ENCODE results near the gene MAST3.
A peak's percentile ranks its signal among the peaks of the same experiment; 100 is the strongest.

Gene MAST3

DNA sequence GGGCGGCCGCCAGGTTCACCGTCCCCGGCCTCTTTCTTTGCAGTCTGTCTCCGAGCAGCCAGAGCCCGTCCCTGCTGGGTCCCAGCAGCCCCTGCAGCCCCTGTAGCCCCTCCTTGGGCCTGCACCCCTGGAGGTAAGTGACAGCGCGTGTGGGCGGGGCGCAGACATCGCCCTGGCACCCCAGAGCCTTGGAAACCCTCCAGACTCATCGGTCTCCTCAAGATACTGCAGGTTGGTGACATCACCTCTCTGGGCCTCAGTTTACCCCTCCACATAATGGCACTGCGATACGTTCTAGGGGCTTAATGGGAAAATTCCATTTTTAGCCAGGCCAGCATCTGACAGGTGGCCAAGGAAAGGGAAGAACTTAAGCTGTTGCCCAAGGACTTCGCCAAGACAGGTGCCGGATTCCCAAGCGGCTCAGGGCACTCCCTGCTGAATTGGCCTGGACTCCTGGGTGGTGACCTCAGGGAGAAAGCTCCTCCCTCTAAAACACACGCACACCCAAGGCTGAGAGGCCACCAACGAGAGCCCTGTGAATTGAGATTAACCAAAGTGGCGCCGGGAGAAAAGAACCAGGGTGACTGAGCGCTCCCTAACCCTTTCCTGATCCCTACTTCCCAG lies 13.1 kb downstream of the MAST3 start:
- Histone ChIP-seq H2BK120ac (ENCODE audit: insufficient read depth, low read length, poor library complexity) (no peak overlapping the region), H3K27ac (ENCODE audit: low read depth, low read length) (no peak overlapping the region), H4K91ac (ENCODE audit: low read depth, low read length) (no peak overlapping the region), H3K4me2 (ENCODE audit: low read length) (peak overlapping the region; percentile 94), H3K27me3 (ENCODE audit: insufficient read depth, low read length) (no peaks in the 10 kb centered on the region), H4K12ac (ENCODE audit: low read depth, low read length) (no peak overlapping the region), H2BK5ac (ENCODE audit: low read depth, low read length, poor library complexity) (no peak overlapping the region), H2AFZ (ENCODE audit: insufficient read depth, low read length, poor library complexity) (peak overlapping the region; percentile 68), H3K79me2 (ENCODE audit: control insufficient read depth, insufficient read depth, low read length, poor library complexity) (no peaks in the 10 kb centered on the region), H3K23ac (ENCODE audit: low read length) (no peak overlapping the region), H3K36me3 (ENCODE audit: control insufficient read depth in 1 of 2, insufficient read depth in 2 of 2, low read length in 2 of 2) (no peaks in the 10 kb centered on the region), H4K8ac (ENCODE audit: low read depth, low read length) (no peak overlapping the region), H3K9me3 (ENCODE audit: insufficient read depth, low read depth, low read length) (peaks cover 4% of the 10 kb centered on the region), H2BK12ac (ENCODE audit: low read length) (no peak overlapping the region), H2AK5ac (ENCODE audit: low read length) (no peak overlapping the region), H3K4me3 (ENCODE audit: low read depth, low read length) (no peak overlapping the region), H3K4me1 (ENCODE audit: control insufficient read depth in 1 of 2, insufficient read depth in 2 of 2, low read length in 2 of 2) (peaks cover 3 to 11% of the 10 kb centered on the region in 2 experiments), H3K4ac (ENCODE audit: low read depth, low read length) (no peak overlapping the region), H3K79me1 (ENCODE audit: low read length) (peaks cover 5% of the 10 kb centered on the region), H3K14ac (ENCODE audit: low read length) (no peak overlapping the region), H3K18ac (ENCODE audit: low read length) (no peak overlapping the region), H3K9ac (ENCODE audit: low read length) (no peak overlapping the region)
- DNase-seq: peak in 1 of 2 donors; percentile 32
- WGBS (ENCODE audit: extremely low coverage, insufficient coverage, insufficient read length): no CpG with 5 or more reads among the region's 22 CpGs

DNA sequence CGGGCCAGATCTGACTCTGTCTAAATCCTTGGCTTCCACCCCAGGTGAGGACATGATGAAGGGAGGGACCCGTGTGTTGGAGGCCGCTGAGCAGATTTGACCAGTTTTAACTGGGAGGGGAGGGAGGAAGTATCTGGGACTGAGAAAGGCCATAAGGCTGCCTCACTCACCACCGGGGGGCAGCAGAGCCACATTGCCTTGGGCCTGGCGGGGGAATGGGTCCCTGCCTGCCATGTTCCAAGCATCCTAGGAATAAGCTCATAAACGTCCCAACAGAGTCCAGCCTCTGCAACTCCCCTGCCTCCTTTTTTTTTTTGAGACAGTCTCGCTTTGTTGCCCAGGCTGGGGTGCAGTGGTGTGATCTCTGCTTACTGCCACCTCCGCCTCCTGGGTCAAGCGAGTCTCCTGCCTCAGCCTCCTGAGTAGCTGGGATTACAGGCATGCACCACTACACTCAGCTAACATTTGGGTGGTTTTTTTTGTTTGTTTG lies 15.5 kb downstream of the MAST3 start:
- Histone ChIP-seq H3K4me1 (ENCODE audit: control insufficient read depth in 1 of 2, insufficient read depth in 2 of 2, low read length in 2 of 2) (peaks cover 6 to 16% of the 10 kb centered on the region in 2 experiments), H3K9me3 (ENCODE audit: insufficient read depth, low read depth, low read length) (peaks cover 4% of the 10 kb centered on the region), H3K79me2 (ENCODE audit: control insufficient read depth, insufficient read depth, low read length, poor library complexity) (peaks cover 2% of the 10 kb centered on the region), H3K36me3 (ENCODE audit: control insufficient read depth in 1 of 2, insufficient read depth in 2 of 2, low read length in 2 of 2) (no peaks in the 10 kb centered on the region), H2BK5ac (ENCODE audit: low read depth, low read length, poor library complexity) (no peak overlapping the region), H2BK120ac (ENCODE audit: insufficient read depth, low read length, poor library complexity) (no peak overlapping the region), H4K12ac (ENCODE audit: low read depth, low read length) (no peak overlapping the region), H3K4me2 (ENCODE audit: low read length) (no peak overlapping the region), H2AFZ (ENCODE audit: insufficient read depth, low read length, poor library complexity) (no peak overlapping the region), H3K27ac (ENCODE audit: low read depth, low read length) (no peak overlapping the region), H4K91ac (ENCODE audit: low read depth, low read length) (no peak overlapping the region), H3K9ac (ENCODE audit: low read length) (no peak overlapping the region), H2BK12ac (ENCODE audit: low read length) (no peak overlapping the region), H3K18ac (ENCODE audit: low read length) (no peak overlapping the region), H3K27me3 (ENCODE audit: insufficient read depth, low read length) (no peaks in the 10 kb centered on the region), H3K23ac (ENCODE audit: low read length) (no peak overlapping the region), H3K14ac (ENCODE audit: low read length) (no peak overlapping the region), H3K4me3 (ENCODE audit: low read depth, low read length) (no peak overlapping the region), H3K4ac (ENCODE audit: low read depth, low read length) (no peak overlapping the region), H3K79me1 (ENCODE audit: low read length) (peaks cover 9% of the 10 kb centered on the region), H2AK5ac (ENCODE audit: low read length) (no peak overlapping the region), H4K8ac (ENCODE audit: low read depth, low read length) (no peak overlapping the region)
- no CpG with 5 or more reads among the region's 9 CpGs for WGBS (ENCODE audit: extremely low coverage, insufficient coverage, insufficient read length)
- peak; percentile 88 to 96 for DNase-seq

DNA sequence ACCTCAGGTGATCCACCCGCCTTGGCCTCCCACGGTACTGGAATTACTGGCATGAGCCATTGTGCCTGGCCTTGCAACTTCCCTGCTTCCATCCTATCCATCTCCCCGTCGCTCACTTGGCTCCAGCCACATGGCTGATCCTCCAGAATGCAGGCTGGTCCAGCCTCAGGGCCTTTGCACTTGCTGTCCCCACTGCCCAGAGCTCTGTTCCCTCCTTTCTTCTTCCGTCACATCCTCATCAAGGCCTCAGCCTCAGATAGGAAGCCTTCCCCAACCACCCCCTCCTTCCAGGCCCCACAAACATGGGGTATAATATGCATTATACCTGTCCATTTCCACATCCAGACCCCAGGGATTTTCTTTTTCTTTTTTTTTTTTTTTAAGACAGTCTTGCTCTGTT lies 16.2 kb downstream of the MAST3 start:
- H2AFZ ChIP-seq (ENCODE audit: insufficient read depth, low read length, poor library complexity): no peak overlapping the region
- H3K14ac ChIP-seq (ENCODE audit: low read length): no peak overlapping the region
- no peak overlapping the region for H3K4me2 ChIP-seq (ENCODE audit: low read length)
- no peak overlapping the region for H2BK120ac ChIP-seq (ENCODE audit: insufficient read depth, low read length, poor library complexity)
- peaks cover 4% of the 10 kb centered on the region for H3K79me2 ChIP-seq (ENCODE audit: control insufficient read depth, insufficient read depth, low read length, poor library complexity)
- no peaks in the 10 kb centered on the region for H3K27me3 ChIP-seq (ENCODE audit: insufficient read depth, low read length)
- H2AK5ac ChIP-seq (ENCODE audit: low read length): no peak overlapping the region
- no CpG with 5 or more reads among the region's 5 CpGs for WGBS (ENCODE audit: extremely low coverage, insufficient coverage, insufficient read length)
- peaks cover 4% of the 10 kb centered on the region for H3K9me3 ChIP-seq (ENCODE audit: insufficient read depth, low read depth, low read length)
- no peaks in the 10 kb centered on the region for H3K36me3 ChIP-seq (ENCODE audit: control insufficient read depth in 1 of 2, insufficient read depth in 2 of 2, low read length in 2 of 2)
- H3K9ac ChIP-seq (ENCODE audit: low read length): no peak overlapping the region
- no peak overlapping the region for H3K27ac ChIP-seq (ENCODE audit: low read depth, low read length)
- H3K4ac ChIP-seq (ENCODE audit: low read depth, low read length): no peak overlapping the region
- no peak overlapping the region for H2BK5ac ChIP-seq (ENCODE audit: low read depth, low read length, poor library complexity)
- H2BK12ac ChIP-seq (ENCODE audit: low read length): no peak overlapping the region
- H3K79me1 ChIP-seq (ENCODE audit: low read length): peaks cover 11% of the 10 kb centered on the region
- no peak overlapping the region for H4K8ac ChIP-seq (ENCODE audit: low read depth, low read length)
- no peak overlapping the region for H3K4me3 ChIP-seq (ENCODE audit: low read depth, low read length)
- no peak for DNase-seq
- H4K91ac ChIP-seq (ENCODE audit: low read depth, low read length): no peak overlapping the region
- no peak overlapping the region for H3K23ac ChIP-seq (ENCODE audit: low read length)
- no peak overlapping the region for H3K18ac ChIP-seq (ENCODE audit: low read length)
- H4K12ac ChIP-seq (ENCODE audit: low read depth, low read length): no peak overlapping the region
- peaks cover 10 to 20% of the 10 kb centered on the region in 2 experiments for H3K4me1 ChIP-seq (ENCODE audit: control insufficient read depth in 1 of 2, insufficient read depth in 2 of 2, low read length in 2 of 2)

DNA sequence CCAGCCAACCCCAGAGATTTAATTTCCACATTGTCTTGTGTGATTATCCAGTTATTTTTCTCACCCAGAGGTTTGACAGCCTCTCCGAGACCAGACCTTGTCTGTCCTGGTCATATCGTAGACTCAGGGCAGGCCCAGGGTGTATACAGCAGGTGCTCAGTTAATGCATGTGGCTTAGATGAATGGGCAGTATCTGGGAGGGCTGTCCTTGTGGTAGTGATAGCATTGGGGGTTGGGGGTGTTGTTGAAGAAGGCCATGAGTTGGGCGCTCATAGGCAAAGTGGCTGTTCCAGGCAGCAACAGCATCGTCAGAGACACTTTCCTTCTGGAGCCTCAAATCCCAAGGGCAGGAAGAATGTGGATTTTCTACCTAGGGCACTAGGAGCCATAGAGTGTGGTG lies 16.9 kb downstream of the MAST3 start:
- H3K36me3 ChIP-seq (ENCODE audit: control insufficient read depth in 1 of 2, insufficient read depth in 2 of 2, low read length in 2 of 2): no peaks in the 10 kb centered on the region
- no peak overlapping the region for H2BK12ac ChIP-seq (ENCODE audit: low read length)
- DNase-seq: no peak
- H3K79me2 ChIP-seq (ENCODE audit: control insufficient read depth, insufficient read depth, low read length, poor library complexity): peaks cover 4% of the 10 kb centered on the region
- H2AFZ ChIP-seq (ENCODE audit: insufficient read depth, low read length, poor library complexity): no peak overlapping the region
- no peak overlapping the region for H3K9ac ChIP-seq (ENCODE audit: low read length)
- peaks cover 7 to 18% of the 10 kb centered on the region in 2 experiments for H3K4me1 ChIP-seq (ENCODE audit: control insufficient read depth in 1 of 2, insufficient read depth in 2 of 2, low read length in 2 of 2)
- no peak overlapping the region for H2BK120ac ChIP-seq (ENCODE audit: insufficient read depth, low read length, poor library complexity)
- peaks cover 4% of the 10 kb centered on the region for H3K9me3 ChIP-seq (ENCODE audit: insufficient read depth, low read depth, low read length)
- no peak overlapping the region for H2BK5ac ChIP-seq (ENCODE audit: low read depth, low read length, poor library complexity)
- H3K4ac ChIP-seq (ENCODE audit: low read depth, low read length): no peak overlapping the region
- H2AK5ac ChIP-seq (ENCODE audit: low read length): no peak overlapping the region
- H3K4me3 ChIP-seq (ENCODE audit: low read depth, low read length): no peak overlapping the region
- H3K4me2 ChIP-seq (ENCODE audit: low read length): no peak overlapping the region
- H3K18ac ChIP-seq (ENCODE audit: low read length): no peak overlapping the region
- no peak overlapping the region for H3K27ac ChIP-seq (ENCODE audit: low read depth, low read length)
- no peak overlapping the region for H3K14ac ChIP-seq (ENCODE audit: low read length)
- peaks cover 11% of the 10 kb centered on the region for H3K79me1 ChIP-seq (ENCODE audit: low read length)
- H4K91ac ChIP-seq (ENCODE audit: low read depth, low read length): no peak overlapping the region
- H3K27me3 ChIP-seq (ENCODE audit: insufficient read depth, low read length): no peaks in the 10 kb centered on the region
- H4K8ac ChIP-seq (ENCODE audit: low read depth, low read length): no peak overlapping the region
- no peak overlapping the region for H4K12ac ChIP-seq (ENCODE audit: low read depth, low read length)
- H3K23ac ChIP-seq (ENCODE audit: low read length): no peak overlapping the region
- WGBS (ENCODE audit: extremely low coverage, insufficient coverage, insufficient read length): no CpG with 5 or more reads among the region's 4 CpGs
